Gastrocnemius medialis (tissue), 4 donors: ENCODE results near the gene VAMP4. TPM values are rescaled to one million over a fixed set of nuclear protein-coding genes. Genes with fewer than 3 reads are reported as not detected.

Experiments used
- ATAC-seq, 2 donors: fragments of 150-250 bp; one replicate each; pipeline ENCODE4 v1.9.1; 2016
- DNase-seq, 2 donors: peaks; one replicate each; pipeline ENCODE4 v3.0.0-alpha.2; 2019
- H3K27ac ChIP-seq, 4 donors: fragments of 200-600 bp; sonication (generic); 1 replicate in 1 of 4; 2 replicates in 3 of 4; pipeline ENCODE4 v1.5.1; 2016 to 2018; ENCODE audit warnings: mild to moderate bottlenecking in 2 of 4, moderate library complexity in 1 of 4
- H3K27me3 ChIP-seq, 3 donors: fragments of 200-600 bp; sonication (generic) in 2 of 3; 1 replicate in 1 of 3; 2 replicates in 2 of 3; pipeline versions ENCODE4 v1.5.1 to v1.6.0; 2016 to 2019; ENCODE audit warnings: mild to moderate bottlenecking in 1 of 3, moderate library complexity in 1 of 3
- H3K36me3 ChIP-seq, 2 donors: fragments of 200-600 bp; sonication (generic) in 1 of 2; one replicate each; pipeline ENCODE4 v1.5.1; 2017 to 2018
- H3K4me1 ChIP-seq, 2 donors: fragments of 200-600 bp; sonication (generic) in 1 of 2; one replicate each; pipeline ENCODE4 v1.5.1; 2016 to 2017; ENCODE audit warnings: mild to moderate bottlenecking in 2 of 2
- H3K4me3 ChIP-seq, 4 donors: fragments of 200-600 bp; sonication (generic) in 3 of 4; 1 replicate in 1 of 4; 2 replicates in 3 of 4; pipeline ENCODE4 v1.5.1; 2016 to 2019; ENCODE audit warnings: mild to moderate bottlenecking in 2 of 4
- H3K9me3 ChIP-seq, 3 donors: fragments of 200-600 bp; sonication (generic) in 2 of 3; 1 replicate in 1 of 3; 2 replicates in 2 of 3; pipeline ENCODE4 v1.5.1; 2016 to 2019
- CTCF ChIP-seq, 5 experiments: fragments of 450-650 bp in 3 of 5; fragments of 200-600 bp in 2 of 5; sonication (generic) in 2 of 5; IDR thresholded peaks in 4 of 5; conservative IDR thresholded peaks in 1 of 5; 1 replicate in 4 of 5; 2 replicates in 1 of 5; pipeline ENCODE4 v1.5.1; 2016 to 2019; ENCODE audit warnings: antibody characterized with exemption in 5 of 5, mild to moderate bottlenecking in 3 of 5, moderate library complexity in 3 of 5
- POLR2A ChIP-seq, 2 donors: fragments of 450-650 bp; IDR thresholded peaks; one replicate each; pipeline ENCODE4 v1.6.1; 2017; ENCODE audit warnings: antibody characterized with exemption in 2 of 2, mild to moderate bottlenecking in 2 of 2, moderate library complexity in 2 of 2
- in situ Hi-C, 4 donors: fragments of 200-750 bp; cut with MboI; loops; one replicate each; pipeline versions ENCODE4 v1.15.0 to v1.8.0; 2017; ENCODE audit warnings: low sequenced_read_pairs in 4 of 4
- intact Hi-C: fragments of 100-400 bp; cut with DNase I; formaldehyde crosslinking; loops from one replicate; pipeline ENCODE4 v1.15.1; 2023; ENCODE audit warnings: low total_unique reads
- total RNA-seq, 4 donors: library from RNA; depleted of rRNA; stranded (reverse); fragments of >200 nt; gene quantifications; one replicate each; pipeline versions ENCODE4 v1.1.0 to v1.2.3, GENCODE V29; 2016

Gene VAMP4
- total RNA-seq: 10 to 100 TPM in 1 of 4 donors, 1 to 10 TPM in 3; 4.6 to 11.1 (median 5.0) TPM

- no peaks in the 10 kb centered on the region for H3K9me3 ChIP-seq
- peaks cover 24 to 30% of the 10 kb centered on the region in 2 donors for H3K4me1 ChIP-seq
- peak within 1 kb of the TSS; percentile 84 to 97 (median 94) for H3K4me3 ChIP-seq
- intact Hi-C loops: loop anchor here (1.0 to 10.0 kb wide), 7 partner anchors 25 to 1847 kb away; partner anchors contain the start of genes FMO4, PRRC2C, SCYL3 and SUCO
- DNase-seq: peak; percentile 82 to 84
- in situ Hi-C loops: loop anchor here in 2 of 4 donors (5.0 to 25.0 kb wide), 4 partner anchors 40 to 257 kb away; partner anchors contain the start of genes PRRC2C (in 2 of the 2) and METTL13 (in 1 of the 2)
- peak; percentile 86 to 87 for TF ChIP-seq POLR2A (IDR thresholded peaks at IDR 0.05)
- peak in 2 of 5 experiments; percentile 1 to 18 for TF ChIP-seq CTCF (IDR thresholded peaks at IDR 0.05 in 4 of 5, conservative IDR thresholded peaks at IDR 0.05 in 1 of 5)
- peak; percentile 87 for ATAC-seq
- no peaks in the 10 kb centered on the region for H3K27me3 ChIP-seq
- peak within 1 kb of the TSS; percentile 95 to 99 (median 98) for H3K27ac ChIP-seq
- H3K36me3 ChIP-seq: peaks cover 0 to 3% of the 10 kb centered on the region in 2 donors
These were observed at the start of gene VAMP4 for GRCh38 chr1:171741872-171742576. Gene VAMP4, minus strand, starts transcription at chr1:171742065. Its CDS starts 3,651 bp downstream, at chr1:171738414.

GRCh38 chr1:171790318-171790717 lies 48.5 kb upstream of the VAMP4 start:
- intact Hi-C loops (no loop called here), in situ Hi-C loops (loop anchor here in 3 of 4 donors (25.0 kb wide), 2 partner anchors 647 to 747 kb away; partner anchors contain the start of genes SUCO (in 2 of the 3) and PIGC (in 1 of the 3))
- ATAC-seq: no peak
- H3K36me3 ChIP-seq: peaks cover 0 to 91% of the 10 kb centered on the region in 2 donors
- peaks cover 7 to 8% of the 10 kb centered on the region in 2 donors for H3K4me1 ChIP-seq
- no peak overlapping the region for H3K4me3 ChIP-seq
- H3K27me3 ChIP-seq: no peaks in the 10 kb centered on the region
- no peaks in the 10 kb centered on the region for H3K9me3 ChIP-seq
- no peak for TF ChIP-seq POLR2A (IDR thresholded peaks at IDR 0.05)
- no peak for TF ChIP-seq CTCF (IDR thresholded peaks at IDR 0.05 in 4 of 5, conservative IDR thresholded peaks at IDR 0.05 in 1 of 5)
- no peak overlapping the region for H3K27ac ChIP-seq
- DNase-seq: no peak

GRCh38 chr1:171788696-171789095 lies 46.8 kb upstream of the VAMP4 start:
- no peak for DNase-seq
- no peak for ATAC-seq
- peaks cover 15 to 17% of the 10 kb centered on the region in 2 donors for H3K4me1 ChIP-seq
- H3K27me3 ChIP-seq: no peaks in the 10 kb centered on the region
- intact Hi-C loops (no loop called here), in situ Hi-C loops (loop anchor here in 3 of 4 donors (25.0 kb wide), 2 partner anchors 649 to 749 kb away; partner anchors contain the start of genes SUCO (in 2 of the 3) and PIGC (in 1 of the 3))
- peaks cover 0 to 80% of the 10 kb centered on the region in 2 donors for H3K36me3 ChIP-seq
- H3K27ac ChIP-seq: no peak overlapping the region
- H3K9me3 ChIP-seq: no peaks in the 10 kb centered on the region
- no peak overlapping the region for H3K4me3 ChIP-seq
- TF ChIP-seq CTCF (IDR thresholded peaks at IDR 0.05 in 4 of 5, conservative IDR thresholded peaks at IDR 0.05 in 1 of 5): no peak
- TF ChIP-seq POLR2A (IDR thresholded peaks at IDR 0.05): no peak

GRCh38 chr1:171787686-171788480 lies 46.0 kb upstream of the VAMP4 start:
- DNase-seq (no peak), ATAC-seq (no peak)
- peaks cover 0 to 73% of the 10 kb centered on the region in 2 donors for H3K36me3 ChIP-seq
- intact Hi-C loops (no loop called here), in situ Hi-C loops (loop anchor here in 3 of 4 donors (25.0 kb wide), 2 partner anchors 649 to 749 kb away; partner anchors contain the start of genes SUCO (in 2 of the 3) and PIGC (in 1 of the 3))
- no peak overlapping the region for H3K4me3 ChIP-seq
- H3K27ac ChIP-seq: no peak overlapping the region
- H3K27me3 ChIP-seq: no peaks in the 10 kb centered on the region
- no peak for TF ChIP-seq CTCF (IDR thresholded peaks at IDR 0.05 in 4 of 5, conservative IDR thresholded peaks at IDR 0.05 in 1 of 5)
- no peak for TF ChIP-seq POLR2A (IDR thresholded peaks at IDR 0.05)
- peaks cover 22 to 23% of the 10 kb centered on the region in 2 donors for H3K4me1 ChIP-seq
- H3K9me3 ChIP-seq: no peaks in the 10 kb centered on the region
